HG03097 (cell line): ENCODE measurements around the gene GSTP1.

Experiments used
- ATAC-seq: cut with Tn5 transposase; IDR thresholded peaks from one replicate; pipeline ENCODE4 v1.9.1; 2021; ENCODE audit not compliant: unreplicated experiment, low FRiP score

The GSTP1 gene

GRCh38 chr11:67628710-67629385 lies 45.2 kb downstream of the GSTP1 start:
- ATAC-seq: no peak

GRCh38 chr11:67629386-67630227 lies 46.0 kb downstream of the GSTP1 start, which contains the start of gene NUDT8:
Gene NUDT8, minus strand, starts transcription at chr11:67629937. Its CDS starts 26 bp downstream, at chr11:67629911.
- peak; percentile 39 for ATAC-seq

GRCh38 chr11:67630228-67630942 lies 46.8 kb downstream of the GSTP1 start:
- peak; percentile 53 for ATAC-seq

- ATAC-seq: no peak
These were observed 47.3 kb downstream of the GSTP1 start for GRCh38 chr11:67630943-67631331.

- no peak for ATAC-seq
These were observed 47.8 kb downstream of the GSTP1 start for GRCh38 chr11:67631411-67631810.

- no peak for ATAC-seq
These were observed 48.2 kb downstream of the GSTP1 start for GRCh38 chr11:67631853-67632174.

GRCh38 chr11:67632175-67632981 lies 48.8 kb downstream of the GSTP1 start:
- ATAC-seq: no peak

GRCh38 chr11:67632982-67633755 lies 49.6 kb downstream of the GSTP1 start:
- no peak for ATAC-seq

GRCh38 chr11:67633758-67634365 lies 50.2 kb downstream of the GSTP1 start:
- no peak for ATAC-seq

- ATAC-seq: no peak
These were observed 51.0 kb downstream of the GSTP1 start for GRCh38 chr11:67634366-67635230.

- ATAC-seq: no peak
These were observed 51.6 kb downstream of the GSTP1 start for GRCh38 chr11:67635231-67635521.
